Adrenal gland (tissue), 5 donors: ENCODE data around the gene PLIN3.

ENCODE experiments used
- CTCF ChIP-seq, 6 experiments: fragments of 450-650 bp in 4 of 6; fragments of 200-600 bp in 2 of 6; sonication (generic) in 1 of 6; IDR thresholded peaks; 1 replicate in 5 of 6; 2 replicates in 1 of 6; pipeline versions ENCODE4 v1.5.1 to v1.8.0; 2016 to 2021; ENCODE audit warnings: antibody characterized with exemption in 6 of 6, mild to moderate bottlenecking in 2 of 6, moderate library complexity in 1 of 6
- POLR2A ChIP-seq, 2 donors: fragments of 450-650 bp; IDR thresholded peaks; one replicate each; pipeline ENCODE4 v1.6.1; 2017; ENCODE audit warnings: antibody characterized with exemption in 2 of 2, mild to moderate bottlenecking in 2 of 2, moderate library complexity in 1 of 2
- donor health status: DM: no; HTN: no; CAD: no.

GRCh38 chr19:4877753-4878490 is 10.5 kb upstream of the PLIN3 start:
- no peak for TF ChIP-seq CTCF (IDR thresholded peaks at IDR 0.05)
- no peak for TF ChIP-seq POLR2A (IDR thresholded peaks at IDR 0.05)
